Heart left ventricle (tissue), 16 donors: ENCODE measurements around the gene LGALS1. TPM values are rescaled to one million over a fixed set of nuclear protein-coding genes. Genes with fewer than 3 reads are reported as not detected.
"Not testable (repeated sequence)": the region's sequence is repeated elsewhere in the genome, so short reads cannot be mapped to it uniquely, and the experiment has no call there.

Source experiments
- ATAC-seq, 4 donors: fragments of 200-7000 bp; cut with Tn5 transposase; one replicate each; pipeline ENCODE4 v1.9.1; 2020 to 2022; ENCODE audit warnings: moderate library complexity in 4 of 4, mild to moderate bottlenecking in 3 of 4, moderate number of reproducible peaks in 1 of 4
- DNase-seq, 5 donors: peaks; one replicate each; pipeline ENCODE4 v3.0.0-alpha.2; 2020
- H3K27ac ChIP-seq, 12 donors: fragments of 200-600 bp; sonication (generic) in 4 of 12; one replicate each; pipeline versions ENCODE4 v1.5.0 to v1.8.0; 2016 to 2022; ENCODE audit warnings: mild to moderate bottlenecking in 2 of 12
- H3K27me3 ChIP-seq, 9 donors: fragments of 200-600 bp; sonication (generic) in 2 of 9; one replicate each; pipeline versions ENCODE4 v1.5.1 to v1.8.0; 2016 to 2022; ENCODE audit warnings: mild to moderate bottlenecking in 3 of 9
- H3K36me3 ChIP-seq, 9 donors: fragments of 200-600 bp; sonication (generic) in 2 of 9; one replicate each; pipeline versions ENCODE4 v1.5.0 to v1.8.0; 2018 to 2022; ENCODE audit warnings: mild to moderate bottlenecking in 2 of 9
- H3K4me1 ChIP-seq, 12 donors: fragments of 200-600 bp; sonication (generic) in 4 of 12; one replicate each; pipeline versions ENCODE4 v1.5.0 to v1.8.0; 2016 to 2022; ENCODE audit warnings: mild to moderate bottlenecking in 3 of 12
- H3K4me3 ChIP-seq, 12 donors: fragments of 200-600 bp; sonication (generic) in 4 of 12; one replicate each; pipeline versions ENCODE4 v1.5.0 to v1.8.0; 2017 to 2022; ENCODE audit warnings: mild to moderate bottlenecking in 9 of 12, moderate library complexity in 4 of 12
- H3K9me3 ChIP-seq, 12 donors: fragments of 200-600 bp; sonication (generic) in 4 of 12; one replicate each; pipeline versions ENCODE4 v1.5.0 to v1.8.0; 2016 to 2022; ENCODE audit warnings: mild to moderate bottlenecking in 1 of 12
- CTCF ChIP-seq, 12 donors: fragments of 200-600 bp; sonication (generic) in 4 of 12; IDR thresholded peaks; one replicate each; pipeline versions ENCODE4 v1.5.0 to v1.8.0; 2018 to 2022; ENCODE audit warnings: antibody characterized with exemption in 12 of 12, mild to moderate bottlenecking in 5 of 12
- POLR2A ChIP-seq, 2 donors: fragments of 450-650 bp; IDR thresholded peaks; one replicate each; pipeline ENCODE4 v1.6.1; 2017; ENCODE audit warnings: antibody characterized with exemption in 2 of 2, mild to moderate bottlenecking in 2 of 2, moderate library complexity in 2 of 2
- WGBS, 4 donors: extraction: QIAGEN DNeasy Blood & Tissue Kit in 2 of 4; methylation state at CpG; one replicate each; pipeline versions ENCODE4 v1.1.5 to v1.1.7; 2013 to 2018; 5-methylcytosine and 5-hydroxymethylcytosine counted together
- intact Hi-C, 10 donors: fragments of 100-400 bp; cut with DNase I; formaldehyde crosslinking; loops; one replicate each; pipeline versions ENCODE4 v1.11.1 to v1.14.2; 2022
- polyA plus RNA-seq, 2 donors: library from polyadenylated mRNA; stranded (reverse); fragments of 200-250 nt; gene quantifications; one replicate each; pipeline ENCODE4 v1.2.3, GENCODE V29; 2013
- total RNA-seq, 9 donors: library from RNA; depleted of rRNA in 2 of 9; stranded (reverse); fragments of >200 nt in 2 of 9; fragmentation: NEBNext Ultra II Directional in 3 of 9; extraction: Animal tissue kit (Norgen Biotek cat#: 25700) in 3 of 9; gene quantifications; one replicate each; pipeline versions ENCODE4 v1.1.0 to v1.2.4, GENCODE V29; 2016 to 2023
- donor health status: ischemic (EF 13 %, LVEDD 7.1; RV severe dilation, severe dysfunction).
- donor health status: healthy with polysubstance abuse.
- donor health status: DM: no; HTN: yes; CAD: no.
- donor health status: DM: no; HTN: no; CAD: no.
- donor health status: ischemic (EF 25% LVEDD 6.9; RV normal size, moderate dysfunction).
- donor health status: ischemic (EF 25% LVEDD 5.7; RV mildly dilated, moderate dysfunction).
- donor health status: healthy.
- donor health status: DM: yes; HTN: yes; CAD: no.
- donor health status: ischemic (EF 35%, LVEDD 5.7; RV mildly dilated, moderate dysfunction).
- donor health status: nonischemic (EF 11% LVEDD 7.7; RV severe dilation, severe dysfunction).
- donor health status: DM: yes; HTN: yes; CAD: no.
- donor health status: PGD.
- donor health status: ischemic (EF 29% LVEDD 5.4; RV normal size, mild dysfunction).
- donor health status: nonischemic (EF 23%, LVEDD 6.1; RV moderate dilation, normal function).

The LGALS1 gene
- total and polyA plus RNA-seq, 11 donors, result 722 to 2,204 (median 951) TPM

DNA sequence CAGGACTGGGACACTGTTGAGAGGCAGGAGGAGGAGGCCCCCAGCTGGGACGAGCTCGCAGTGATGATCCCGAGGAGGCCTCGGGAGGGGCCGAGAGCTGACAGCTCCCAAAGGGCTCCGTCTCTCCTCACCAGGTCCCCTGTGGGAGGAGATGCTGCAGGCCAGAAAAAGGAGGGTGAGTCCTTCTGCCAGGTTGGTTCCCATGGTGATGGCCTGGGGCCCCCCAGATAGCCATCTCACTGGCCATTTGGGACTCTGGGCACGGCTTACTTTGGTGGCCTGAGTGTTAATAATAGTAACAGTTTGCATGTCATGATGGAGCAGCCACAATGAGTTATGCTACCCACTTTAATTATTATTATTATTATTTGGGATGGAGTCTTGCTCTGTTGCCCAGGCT is 40.3 kb downstream of the LGALS1 start:
- Histone ChIP-seq H3K9me3 (no peaks in the 10 kb centered on the region), H3K27me3 (no peaks in the 10 kb centered on the region), H3K4me1 (no peaks in the 10 kb centered on the region), H3K36me3 (no peaks in the 10 kb centered on the region), H3K27ac (no peak overlapping the region), H3K4me3 (no peak overlapping the region)
- ATAC-seq, result no peak
- intact Hi-C loops, result no loop called here
- TF ChIP-seq POLR2A (IDR thresholded peaks at IDR 0.05) (no peak), CTCF (IDR thresholded peaks at IDR 0.05) (no peak)
- WGBS, 4 donors, result 74 to 86% (median 82%) methylated on average over 4 to 7 of the region's 7 CpGs
- DNase-seq, result no peak

DNA sequence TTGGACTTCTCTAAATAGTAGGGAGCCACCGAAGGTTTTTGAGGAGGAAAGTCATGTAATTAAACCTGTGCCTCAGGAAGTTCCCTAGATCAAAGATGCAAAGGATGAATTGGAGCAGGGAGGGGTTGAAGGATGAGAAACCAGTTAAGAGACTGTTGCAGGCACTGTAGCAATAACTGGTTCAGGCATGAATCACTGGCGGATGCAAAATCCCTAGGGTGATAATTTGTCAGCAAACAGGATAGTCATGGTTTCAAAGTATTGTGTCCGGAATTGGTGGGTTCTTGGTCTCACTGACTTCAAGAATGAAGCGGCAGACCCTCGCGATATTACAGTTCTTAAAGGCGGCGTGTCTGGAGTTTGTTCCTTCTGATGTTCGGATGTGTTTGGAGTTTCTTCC is 41.3 kb downstream of the LGALS1 start:
- Histone ChIP-seq H3K27ac (no peak overlapping the region), H3K27me3 (no peaks in the 10 kb centered on the region), H3K4me3 (no peak overlapping the region), H3K4me1 (no peaks in the 10 kb centered on the region), H3K9me3 (no peaks in the 10 kb centered on the region), H3K36me3 (no peaks in the 10 kb centered on the region)
- ATAC-seq, result no peak
- DNase-seq, result no peak
- TF ChIP-seq CTCF (IDR thresholded peaks at IDR 0.05) (no peak), POLR2A (IDR thresholded peaks at IDR 0.05) (no peak)
- WGBS, 4 donors, result 90 to 93% (median 92%) methylated on average over 9 of the region's 9 CpGs
- intact Hi-C loops, result no loop called here

DNA sequence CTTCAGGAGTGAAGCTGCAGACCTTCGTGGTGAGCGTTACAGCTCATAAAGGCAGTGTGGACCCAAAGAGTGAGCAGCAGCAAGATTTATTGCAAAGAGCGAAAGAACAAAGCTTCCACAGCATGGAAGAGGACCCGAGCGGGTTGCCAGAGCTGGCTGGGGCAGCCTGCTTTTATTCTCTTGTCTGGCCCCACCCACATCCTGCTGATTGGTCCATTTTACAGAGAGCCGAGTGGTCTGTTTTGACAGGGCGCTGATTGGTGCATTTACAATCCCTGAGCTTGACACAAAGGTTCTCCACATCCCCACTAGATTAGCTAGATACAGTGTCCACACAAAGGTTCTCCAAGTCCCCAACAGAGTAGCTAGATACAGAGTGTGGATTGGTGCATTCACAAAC is 41.8 kb downstream of the LGALS1 start:
- intact Hi-C loops, H3K4me3 ChIP-seq, H3K4me1 ChIP-seq, H3K36me3 ChIP-seq, H3K27ac ChIP-seq, DNase-seq, H3K27me3 ChIP-seq, H3K9me3 ChIP-seq, ATAC-seq: not testable (repeated sequence)
- WGBS, 4 donors, result 93 to 97% (median 94%) methylated on average over 7 of the region's 7 CpGs

DNA sequence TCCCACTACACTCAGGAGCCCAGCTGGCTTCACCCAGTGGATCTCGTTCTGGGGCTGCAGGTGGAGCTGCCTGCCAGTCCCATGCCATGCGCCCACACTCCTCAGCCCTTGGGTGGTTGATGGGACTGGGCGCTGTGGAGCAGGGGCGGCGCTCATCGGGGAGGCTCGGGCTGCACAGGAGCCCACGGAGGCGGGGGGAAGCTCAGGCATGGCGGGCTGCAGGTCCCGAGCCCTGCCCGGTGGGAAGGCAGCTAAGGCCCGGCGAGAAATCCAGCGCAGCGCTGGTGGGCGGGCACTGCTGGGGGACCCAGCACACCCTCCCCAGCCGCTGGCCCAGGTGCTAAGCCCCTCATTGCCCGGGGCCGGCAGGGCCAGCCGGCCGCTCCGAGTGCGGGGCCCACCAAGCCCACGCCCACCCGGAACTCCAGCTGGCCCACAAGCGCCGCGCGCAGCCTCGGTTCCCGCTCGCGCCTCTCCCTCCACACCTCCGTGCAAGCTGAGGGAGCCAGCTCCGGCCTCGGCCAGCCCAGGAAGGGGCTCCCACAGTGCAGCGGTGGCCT is 42.4 kb downstream of the LGALS1 start:
- H3K4me3 ChIP-seq, intact Hi-C loops, DNase-seq, ATAC-seq, H3K27ac ChIP-seq, H3K27me3 ChIP-seq, H3K9me3 ChIP-seq, H3K36me3 ChIP-seq, H3K4me1 ChIP-seq: not testable (repeated sequence)
- 94 to 99% (median 95%) methylated on average over 22 to 38 of the region's 38 CpGs for WGBS, 4 donors

GRCh38 chr22:37725551-37726240 is 50.3 kb downstream of the LGALS1 start:
- Histone ChIP-seq H3K27ac (no peak overlapping the region), H3K4me1 (peaks cover 0 to 33% (median 10%) of the 10 kb centered on the region in 12 donors), H3K4me3 (no peak overlapping the region), H3K27me3 (no peaks in the 10 kb centered on the region), H3K36me3 (no peaks in the 10 kb centered on the region), H3K9me3 (no peaks in the 10 kb centered on the region)
- 94 to 97% (median 96%) methylated on average over 25 of the region's 25 CpGs for WGBS, 4 donors
- DNase-seq (no peak), ATAC-seq (peak in 2 of 4 donors; percentile 6 to 35)
- no peak for TF ChIP-seq CTCF (IDR thresholded peaks at IDR 0.05)
- no peak for TF ChIP-seq POLR2A (IDR thresholded peaks at IDR 0.05)
- intact Hi-C loops, result no loop called here
